ENCODE data around the gene ATRAID. TPM values are rescaled to one million over a fixed set of nuclear protein-coding genes. Genes with fewer than 3 reads are reported as not detected.

The ATRAID gene
- total RNA-seq, 1 donor from 2014 or later: 78.3 TPM

DNA sequence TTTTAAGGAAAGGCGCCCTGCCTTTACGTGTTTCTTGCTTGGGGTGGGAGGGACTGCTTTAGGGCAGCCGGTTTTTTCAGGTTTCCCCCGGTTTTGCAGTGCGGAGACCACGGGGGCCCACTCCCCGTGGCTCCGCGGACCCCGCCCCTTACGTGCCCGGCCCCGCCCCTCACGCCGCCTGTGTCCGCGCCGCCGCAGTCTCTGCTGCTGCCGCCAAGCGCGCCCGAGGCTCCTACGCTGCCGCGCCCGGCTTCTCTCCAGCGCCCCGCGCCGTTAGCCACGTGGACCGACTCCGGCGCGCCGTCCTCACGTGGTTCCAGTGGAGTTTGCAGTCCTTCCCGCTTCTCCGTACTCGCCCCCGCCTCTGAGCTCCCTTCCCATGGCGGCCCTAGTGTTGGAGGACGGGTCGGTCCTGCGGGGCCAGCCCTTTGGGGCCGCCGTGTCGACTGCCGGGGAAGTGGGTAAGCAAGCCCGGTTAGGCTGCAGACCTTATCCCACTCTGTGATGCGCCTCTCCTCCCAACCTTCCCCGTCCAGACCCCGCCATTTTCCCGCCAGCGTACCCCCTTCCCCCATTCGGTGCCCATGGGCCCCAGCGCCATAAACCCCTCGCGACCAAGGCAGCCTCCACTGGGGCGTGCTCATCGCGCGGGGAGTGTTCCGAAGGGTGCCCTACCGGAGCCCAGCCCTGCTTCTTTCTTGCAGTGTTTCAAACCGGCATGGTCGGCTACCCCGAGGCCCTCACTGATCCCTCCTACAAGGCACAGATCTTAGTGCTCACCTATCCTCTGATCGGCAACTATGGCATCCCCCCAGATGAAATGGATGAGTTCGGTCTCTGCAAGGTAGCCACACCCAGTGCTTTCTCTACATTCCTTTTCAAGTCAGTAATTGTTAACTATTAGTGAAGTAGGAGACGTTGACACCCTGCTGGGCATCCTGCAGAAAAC lies 5.6 kb downstream of the ATRAID start, which contains the start of gene CAD:
TSS of gene CAD (plus strand) at position 197 of the 949 bp plus-strand sequence. CDS start at position 380, 183 bp downstream.
- intact Hi-C loops (cut with micrococcal nuclease): loop anchor here (5.0 kb wide), 1 partner anchor 45 kb away; the partner anchor contains the start of gene SLC30A3

DNA sequence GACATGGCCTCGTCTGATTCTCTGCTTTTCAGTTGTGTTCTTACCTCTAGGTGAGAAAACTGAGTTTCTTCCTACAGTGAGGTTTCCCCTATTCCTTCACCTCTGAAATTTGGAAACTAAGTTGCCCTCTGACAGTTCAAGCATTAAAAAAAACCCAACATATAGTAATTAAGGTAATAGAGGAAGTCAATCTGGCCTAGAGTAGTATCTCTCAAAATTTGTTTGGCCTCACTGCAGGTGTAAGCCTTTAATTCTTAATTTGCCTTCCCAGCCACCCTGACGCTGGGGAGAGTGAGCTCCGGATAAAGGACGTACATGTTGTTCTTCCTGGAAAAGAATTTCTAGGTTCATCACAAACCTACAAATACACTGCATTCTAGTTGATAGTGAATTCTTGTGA lies 6.8 kb downstream of the ATRAID start:
- intact Hi-C loops (cut with micrococcal nuclease): loop anchor here (5.0 kb wide), 1 partner anchor 44 kb away; the partner anchor contains the start of gene SLC30A3

DNA sequence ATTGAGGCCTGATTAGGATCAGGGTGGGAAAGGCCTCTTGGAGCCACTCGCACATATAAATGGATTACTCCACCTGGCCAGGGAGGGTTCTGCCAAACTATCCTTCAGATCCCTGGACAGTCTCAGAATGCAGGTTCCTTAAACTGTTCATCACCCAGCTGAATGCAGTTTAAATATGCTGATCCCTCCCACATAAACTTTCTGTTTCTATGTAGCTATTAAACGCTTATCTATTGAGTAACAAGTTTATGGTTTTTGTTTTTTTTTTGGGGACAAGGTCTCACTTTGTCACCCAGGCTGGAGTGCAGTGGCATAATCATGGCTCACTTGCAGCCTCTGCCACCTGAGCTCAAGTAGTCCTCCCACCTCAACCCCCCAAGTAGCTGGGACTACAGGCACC lies 7.2 kb downstream of the ATRAID start:
- intact Hi-C loops (cut with micrococcal nuclease): loop anchor here (5.0 kb wide), 1 partner anchor 43 kb away; the partner anchor contains the start of gene SLC30A3

DNA sequence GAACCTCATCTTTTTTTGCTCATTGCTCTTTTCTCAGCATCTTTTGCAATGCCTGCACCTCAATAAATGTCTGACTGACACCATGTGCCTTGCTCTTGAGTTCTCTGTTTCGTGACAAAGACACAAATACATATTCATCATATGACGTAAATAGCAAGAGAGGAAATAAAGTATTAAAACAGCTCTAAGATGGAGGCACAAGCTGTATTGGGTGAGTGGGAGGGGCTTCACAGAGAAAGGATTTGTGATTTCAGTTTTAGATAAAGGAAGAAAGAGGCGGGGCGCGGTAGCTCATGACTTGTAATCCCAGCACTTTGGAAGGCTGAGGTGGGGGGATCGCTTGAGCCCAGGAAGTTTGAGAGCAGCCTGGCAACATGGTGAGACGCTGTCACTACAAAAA lies 8.2 kb downstream of the ATRAID start:
- intact Hi-C loops (cut with micrococcal nuclease): no loop called here

DNA sequence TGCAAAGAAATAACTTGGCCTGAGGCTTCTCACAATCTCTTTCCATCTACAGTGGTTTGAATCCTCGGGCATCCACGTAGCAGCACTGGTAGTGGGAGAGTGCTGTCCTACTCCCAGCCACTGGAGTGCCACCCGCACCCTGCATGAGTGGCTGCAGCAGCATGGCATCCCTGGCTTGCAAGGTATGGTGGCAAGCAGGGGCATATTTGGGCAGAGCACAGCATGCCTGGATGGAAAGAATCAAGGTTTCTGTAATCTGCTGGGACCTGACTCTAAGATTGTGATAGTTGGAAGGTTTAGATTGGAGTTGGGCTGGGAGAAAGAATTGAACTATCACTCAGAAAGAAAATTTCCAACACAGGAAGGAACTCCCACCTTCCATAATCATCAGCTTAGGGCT lies 9.3 kb downstream of the ATRAID start:
- intact Hi-C loops (cut with micrococcal nuclease): no loop called here

DNA sequence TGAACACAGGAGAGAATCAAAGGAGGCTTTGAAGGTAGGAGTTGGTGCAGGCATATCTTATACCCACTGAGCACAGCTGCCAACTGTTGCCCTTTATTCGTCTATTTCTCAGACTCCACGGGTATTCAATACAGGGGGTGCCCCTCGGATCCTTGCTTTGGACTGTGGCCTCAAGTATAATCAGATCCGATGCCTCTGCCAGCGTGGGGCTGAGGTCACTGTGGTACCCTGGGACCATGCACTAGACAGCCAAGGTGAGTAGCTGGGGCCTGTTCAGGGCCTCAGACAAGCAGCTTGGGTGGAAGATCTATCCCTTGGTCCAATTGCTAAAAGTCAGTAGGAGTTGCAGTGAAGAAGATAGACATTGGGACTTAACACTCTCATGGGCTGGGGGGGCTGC lies 10.6 kb downstream of the ATRAID start:
- intact Hi-C loops (cut with micrococcal nuclease): no loop called here

DNA sequence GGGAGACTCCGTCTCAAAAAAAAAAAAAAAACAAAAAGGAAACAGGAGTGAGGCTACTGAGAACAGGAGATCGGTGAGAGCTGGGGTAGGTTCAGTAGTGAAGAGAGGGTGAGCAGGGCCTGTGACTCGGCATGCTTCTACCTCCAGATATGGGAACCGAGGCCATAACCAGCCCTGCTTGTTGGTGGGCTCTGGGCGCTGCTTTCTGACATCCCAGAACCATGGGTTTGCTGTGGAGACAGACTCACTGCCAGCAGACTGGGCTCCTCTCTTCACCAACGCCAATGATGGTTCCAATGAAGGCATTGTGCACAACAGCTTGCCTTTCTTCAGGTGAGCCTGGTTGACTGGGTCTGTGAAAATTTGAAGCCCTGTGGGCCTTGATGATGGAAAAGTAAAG lies 11.6 kb downstream of the ATRAID start:
- intact Hi-C loops (cut with micrococcal nuclease): no loop called here

DNA sequence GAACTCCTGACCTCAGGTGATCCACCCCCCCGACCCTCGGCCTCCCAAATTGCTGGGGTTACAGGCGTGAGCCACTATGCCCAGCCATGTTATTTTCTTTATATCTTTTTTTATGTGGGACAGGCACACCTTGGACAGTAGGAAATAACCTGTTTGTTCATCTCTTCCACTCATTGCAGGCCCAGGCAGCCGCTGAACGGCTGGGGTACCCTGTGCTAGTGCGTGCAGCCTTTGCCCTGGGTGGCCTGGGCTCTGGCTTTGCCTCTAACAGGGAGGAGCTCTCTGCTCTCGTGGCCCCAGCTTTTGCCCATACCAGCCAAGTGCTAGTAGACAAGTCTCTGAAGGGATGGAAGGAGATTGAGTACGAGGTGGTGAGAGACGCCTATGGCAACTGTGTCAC lies 13.7 kb downstream of the ATRAID start:
- intact Hi-C loops (cut with micrococcal nuclease): no loop called here

DNA sequence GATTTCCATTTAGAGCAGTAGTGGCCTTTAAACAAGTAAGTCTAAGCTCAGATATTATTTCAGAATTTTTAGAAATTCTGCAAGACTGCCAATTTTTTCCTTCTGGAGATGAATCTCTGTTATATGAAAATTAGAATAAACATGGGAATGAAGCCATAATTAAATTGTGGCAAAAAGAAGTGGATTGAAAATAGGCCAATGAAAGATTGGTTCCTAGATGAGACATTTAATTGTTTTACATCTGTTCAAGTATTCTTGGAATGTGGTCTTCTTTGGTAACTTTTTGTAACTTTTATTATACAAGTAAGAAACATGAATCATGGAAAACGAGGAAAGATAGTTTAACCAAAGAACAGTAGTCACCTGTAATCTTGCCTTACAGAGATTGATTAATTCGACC lies 15.7 kb downstream of the ATRAID start:
- intact Hi-C loops (cut with micrococcal nuclease): no loop called here

DNA sequence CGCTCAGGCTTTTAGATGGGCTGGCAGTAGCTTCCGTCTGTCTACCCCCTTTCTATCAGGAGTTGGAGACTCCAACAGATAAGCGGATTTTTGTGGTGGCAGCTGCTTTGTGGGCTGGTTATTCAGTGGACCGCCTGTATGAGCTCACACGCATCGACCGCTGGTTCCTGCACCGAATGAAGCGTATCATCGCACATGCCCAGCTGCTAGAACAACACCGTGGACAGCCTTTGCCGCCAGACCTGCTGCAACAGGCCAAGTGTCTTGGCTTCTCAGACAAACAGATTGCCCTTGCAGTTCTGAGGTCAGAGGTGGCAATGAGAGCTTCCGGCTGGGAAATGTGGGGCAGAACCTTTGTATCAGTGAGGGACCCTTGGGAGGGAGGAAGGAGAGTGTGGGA lies 20.1 kb downstream of the ATRAID start:
- intact Hi-C loops (cut with micrococcal nuclease): no loop called here

DNA sequence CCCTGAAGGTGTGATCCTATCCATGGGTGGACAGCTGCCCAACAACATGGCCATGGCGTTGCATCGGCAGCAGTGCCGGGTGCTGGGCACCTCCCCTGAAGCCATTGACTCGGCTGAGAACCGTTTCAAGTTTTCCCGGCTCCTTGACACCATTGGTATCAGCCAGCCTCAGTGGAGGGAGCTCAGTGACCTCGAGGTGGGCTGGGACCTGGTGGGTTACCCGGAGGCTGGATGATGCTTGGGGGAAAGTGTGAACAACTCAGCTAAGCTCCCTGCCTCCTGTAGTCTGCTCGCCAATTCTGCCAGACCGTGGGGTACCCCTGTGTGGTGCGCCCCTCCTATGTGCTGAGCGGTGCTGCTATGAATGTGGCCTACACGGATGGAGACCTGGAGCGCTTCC lies 21.5 kb downstream of the ATRAID start:
- intact Hi-C loops (cut with micrococcal nuclease): no loop called here

DNA sequence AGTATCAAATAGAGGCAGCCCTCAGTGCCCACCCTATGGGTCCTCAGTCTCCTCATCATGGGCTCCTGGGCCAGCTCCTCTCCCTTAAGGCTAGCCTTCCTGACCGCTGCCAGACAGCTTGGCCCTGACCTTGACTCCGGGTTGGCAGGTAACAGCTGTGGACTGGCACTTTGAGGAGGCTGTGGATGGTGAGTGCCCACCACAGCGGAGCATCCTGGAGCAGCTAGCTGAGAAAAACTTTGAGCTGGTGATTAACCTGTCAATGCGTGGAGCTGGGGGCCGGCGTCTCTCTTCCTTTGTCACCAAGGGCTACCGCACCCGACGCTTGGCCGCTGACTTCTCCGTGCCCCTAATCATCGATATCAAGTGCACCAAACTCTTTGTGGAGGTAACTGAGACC lies 24.3 kb downstream of the ATRAID start:
- intact Hi-C loops (cut with micrococcal nuclease): no loop called here

DNA sequence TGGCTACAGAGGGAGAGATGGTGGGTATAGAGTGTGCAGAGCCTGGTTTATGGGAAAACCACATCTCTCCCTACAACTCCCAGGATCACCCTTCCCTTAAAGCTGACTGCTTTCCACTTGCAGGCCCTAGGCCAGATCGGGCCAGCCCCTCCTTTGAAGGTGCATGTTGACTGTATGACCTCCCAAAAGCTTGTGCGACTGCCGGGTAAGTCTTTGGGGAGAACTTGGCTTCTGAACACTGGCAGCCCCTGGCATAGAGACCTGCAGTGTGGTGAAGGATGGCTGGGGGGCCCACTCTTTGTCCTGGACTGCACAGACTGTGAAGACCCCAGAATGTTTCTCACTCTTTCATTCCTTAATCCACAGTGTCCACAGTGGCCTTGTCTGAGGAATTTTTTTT lies 24.8 kb downstream of the ATRAID start:
- intact Hi-C loops (cut with micrococcal nuclease): no loop called here

DNA sequence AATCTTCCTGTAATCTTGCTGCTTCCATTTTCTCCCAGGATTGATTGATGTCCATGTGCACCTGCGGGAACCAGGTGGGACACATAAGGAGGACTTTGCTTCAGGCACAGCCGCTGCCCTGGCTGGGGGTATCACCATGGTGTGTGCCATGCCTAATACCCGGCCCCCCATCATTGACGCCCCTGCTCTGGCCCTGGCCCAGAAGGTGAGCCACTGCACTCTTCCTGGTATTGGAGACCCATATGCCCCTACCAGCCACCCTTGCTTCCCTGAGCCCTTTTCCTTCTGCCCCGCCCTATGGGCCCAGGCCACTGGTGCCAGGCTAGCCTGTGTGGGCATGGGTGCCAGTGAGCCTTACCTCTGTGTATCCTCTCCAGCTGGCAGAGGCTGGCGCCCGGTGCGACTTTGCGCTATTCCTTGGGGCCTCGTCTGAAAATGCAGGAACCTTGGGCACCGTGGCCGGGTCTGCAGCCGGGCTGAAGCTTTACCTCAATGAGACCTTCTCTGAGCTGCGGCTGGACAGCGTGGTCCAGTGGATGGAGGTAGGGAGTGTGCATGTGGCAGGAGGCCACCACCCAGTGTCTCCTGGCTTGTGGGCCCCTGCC lies 25.6 kb downstream of the ATRAID start:
- intact Hi-C loops (cut with micrococcal nuclease): no loop called here

DNA sequence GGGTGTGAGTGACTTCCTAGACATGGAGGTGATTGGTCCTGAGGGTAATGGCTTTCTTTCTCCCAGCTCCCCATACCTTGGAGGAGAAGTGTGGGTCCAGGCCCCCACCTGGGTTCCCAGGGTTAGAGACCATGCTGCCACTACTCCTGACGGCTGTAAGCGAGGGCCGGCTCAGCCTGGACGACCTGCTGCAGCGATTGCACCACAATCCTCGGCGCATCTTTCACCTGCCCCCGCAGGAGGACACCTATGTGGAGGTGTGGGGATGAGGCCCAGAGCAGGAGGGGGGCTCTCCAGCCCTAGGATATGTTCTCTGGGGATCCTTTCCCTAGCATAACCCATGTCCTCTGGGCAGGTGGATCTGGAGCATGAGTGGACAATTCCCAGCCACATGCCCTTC lies 27.1 kb downstream of the ATRAID start:
- intact Hi-C loops (cut with micrococcal nuclease): no loop called here

DNA sequence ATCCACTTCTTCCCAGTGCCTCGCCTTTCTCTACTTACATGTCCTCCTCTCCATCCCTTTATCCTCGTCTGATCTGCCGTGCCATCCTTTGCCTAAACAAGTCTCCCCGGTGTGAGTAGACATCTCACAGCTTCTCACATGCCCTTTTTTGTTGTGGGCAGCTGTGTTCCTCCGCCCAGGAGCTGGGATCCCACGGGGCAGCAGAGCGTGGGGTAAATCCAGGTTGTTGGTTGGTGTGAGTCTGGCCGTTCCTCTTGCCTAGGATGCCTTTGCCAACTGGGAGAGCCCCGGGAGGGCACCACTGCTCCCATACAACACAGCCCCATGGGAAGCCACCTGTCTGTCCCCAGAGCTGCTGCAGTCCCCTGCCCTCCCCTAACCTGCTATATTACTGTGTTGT lies 28.6 kb downstream of the ATRAID start:
- intact Hi-C loops (cut with micrococcal nuclease): no loop called here

DNA sequence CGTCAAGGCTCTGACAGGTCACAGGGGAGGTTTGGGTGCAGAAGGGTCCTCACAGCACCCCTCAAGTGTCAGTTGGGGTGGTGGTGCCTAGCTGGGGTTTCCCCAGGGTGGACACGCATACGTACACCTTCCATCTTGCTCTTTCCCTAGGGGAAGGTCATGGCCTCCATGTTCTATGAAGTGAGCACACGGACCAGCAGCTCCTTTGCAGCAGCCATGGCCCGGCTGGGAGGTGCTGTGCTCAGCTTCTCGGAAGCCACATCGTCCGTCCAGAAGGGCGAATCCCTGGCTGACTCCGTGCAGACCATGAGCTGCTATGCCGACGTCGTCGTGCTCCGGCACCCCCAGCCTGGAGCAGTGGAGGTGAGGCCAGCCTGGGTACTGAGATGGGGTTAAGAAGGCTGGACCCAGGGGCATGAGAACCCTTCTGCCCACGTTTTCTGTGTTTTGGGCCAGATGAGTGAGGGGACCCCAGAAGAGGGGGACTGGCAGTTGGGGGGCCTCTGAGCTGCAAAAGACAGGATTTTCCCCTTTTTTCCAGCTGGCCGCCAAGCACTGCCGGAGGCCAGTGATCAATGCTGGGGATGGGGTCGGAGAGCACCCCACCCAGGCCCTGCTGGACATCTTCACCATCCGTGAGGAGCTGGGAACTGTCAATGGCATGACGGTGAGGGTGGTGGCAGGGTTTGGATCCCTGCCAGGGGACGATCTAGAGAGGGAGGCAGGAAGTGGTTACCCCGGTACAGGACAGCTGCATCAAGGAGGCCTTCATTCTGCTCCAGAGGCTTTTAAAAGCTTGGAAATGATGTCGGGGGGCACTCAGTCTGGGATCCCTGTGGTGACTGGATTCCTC lies 30.1 kb downstream of the ATRAID start:
- intact Hi-C loops (cut with micrococcal nuclease): no loop called here

DNA sequence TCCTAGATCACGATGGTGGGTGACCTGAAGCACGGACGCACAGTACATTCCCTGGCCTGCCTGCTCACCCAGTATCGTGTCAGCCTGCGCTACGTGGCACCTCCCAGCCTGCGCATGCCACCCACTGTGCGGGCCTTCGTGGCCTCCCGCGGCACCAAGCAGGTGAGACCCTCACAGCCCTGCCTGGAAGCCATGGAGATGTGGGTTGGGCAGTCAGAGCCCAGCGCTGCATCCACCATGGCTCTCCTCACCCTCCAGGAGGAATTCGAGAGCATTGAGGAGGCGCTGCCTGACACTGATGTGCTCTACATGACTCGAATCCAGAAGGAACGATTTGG lies 30.7 kb downstream of the ATRAID start:
- intact Hi-C loops (cut with micrococcal nuclease): no loop called here

DNA sequence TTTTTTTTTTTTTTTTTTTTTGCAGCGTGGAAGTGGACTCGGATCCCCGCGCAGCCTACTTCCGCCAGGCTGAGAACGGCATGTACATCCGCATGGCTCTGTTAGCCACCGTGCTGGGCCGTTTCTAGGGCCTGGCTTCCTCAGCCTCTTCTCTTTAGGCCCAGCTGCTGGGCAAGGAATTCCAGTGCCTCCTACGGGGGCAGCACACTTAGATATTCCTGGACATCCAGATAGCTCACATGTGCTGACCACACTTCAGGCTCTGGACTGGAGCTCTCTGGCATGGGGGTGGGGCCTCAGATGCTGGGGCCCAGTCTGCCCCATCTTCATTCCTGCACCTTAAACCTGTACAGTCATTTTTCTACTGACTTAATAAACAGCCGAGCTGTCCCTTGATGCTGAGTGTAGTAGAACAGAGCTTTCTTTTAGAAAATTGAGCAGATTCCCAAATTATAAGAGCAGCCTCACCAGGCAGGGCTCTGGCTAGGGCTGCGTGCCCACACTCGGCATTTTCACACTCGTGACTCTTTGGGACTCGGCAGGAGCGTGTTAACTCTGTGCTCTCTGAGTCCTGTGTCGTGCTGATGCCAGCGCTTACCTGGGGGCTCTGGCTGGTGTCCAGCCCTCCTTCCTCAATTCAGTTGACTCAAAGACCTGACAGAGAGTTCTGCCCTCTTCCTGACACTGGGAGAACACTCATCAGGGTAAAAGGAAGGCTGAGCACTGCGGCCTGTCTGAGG lies 31.7 kb downstream of the ATRAID start:
- intact Hi-C loops (cut with micrococcal nuclease): no loop called here

DNA sequence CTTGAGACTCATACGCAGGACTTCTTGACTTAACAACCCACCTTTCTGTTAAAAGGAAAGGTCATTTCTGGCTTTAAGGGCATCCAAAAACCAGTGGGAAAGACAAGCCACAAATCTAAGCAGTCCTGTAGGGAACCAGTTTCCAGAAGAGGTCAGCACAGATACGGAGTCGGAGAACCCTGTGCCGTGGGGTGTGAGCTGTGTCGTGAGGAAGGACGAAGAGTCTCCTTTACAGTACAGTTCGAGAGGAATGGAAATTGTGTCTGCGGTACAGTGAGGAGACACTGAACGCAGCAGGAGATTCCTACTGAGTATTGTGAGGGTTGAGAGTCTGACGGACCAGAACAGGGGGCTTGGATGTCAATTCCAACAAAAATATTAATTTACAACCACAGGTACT lies 33.3 kb downstream of the ATRAID start:
- intact Hi-C loops (cut with micrococcal nuclease): no loop called here

DNA sequence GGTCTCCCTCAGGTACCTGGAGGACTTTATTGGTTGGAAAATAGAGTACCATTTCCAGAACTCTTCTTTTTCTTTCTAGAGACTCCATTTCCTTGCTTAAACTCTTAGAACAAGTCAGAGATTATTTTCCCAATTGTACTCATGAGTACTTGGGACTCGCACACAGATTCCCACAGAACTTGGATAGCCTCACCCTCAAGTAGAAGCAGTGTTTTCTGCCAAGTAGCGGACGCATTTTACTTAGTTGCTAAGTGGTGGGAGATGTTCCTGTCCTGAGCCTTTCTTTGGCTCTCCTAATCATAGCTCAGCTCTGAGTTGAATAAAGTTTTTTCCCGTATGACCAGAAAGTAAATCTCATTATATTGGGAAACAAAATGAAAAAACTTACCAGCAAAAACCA lies 33.8 kb downstream of the ATRAID start:
- intact Hi-C loops (cut with micrococcal nuclease): no loop called here

Measured in T-helper 2 cell treated with Interferon-gamma antibody and Interleukin-4, amounts not matched to agents 100 ng/mL and 5 ng/mL, for 36 hours (primary cell).